RCC 7860 (cell line): ENCODE data around the gene JMJD8.

Source experiments
- DNase-seq: peaks from one replicate; pipeline ENCODE4 v3.0.0-alpha.2; 2015; ENCODE audit warnings: low spot score
- FAIRE-seq: peaks from 2 replicates; lab custom pipeline; 2012; peaks lifted over from hg19 to GRCh38; lab: Jason Lieb, UNC

The JMJD8 gene

GRCh38 chr16:722835-723633 lies 38.9 kb upstream of the JMJD8 start:
- no peak for FAIRE-seq
- DNase-seq: no peak

- DNase-seq: no peak
- no peak for FAIRE-seq
These were observed 37.8 kb upstream of the JMJD8 start for GRCh38 chr16:721765-722540.

- FAIRE-seq: no peak
- peak; percentile 57 for DNase-seq
These were observed 37.0 kb upstream of the JMJD8 start, which contains the start of gene ANTKMT for GRCh38 chr16:720990-721764. ANTKMT (plus strand) TSS chr16:721146; CDS start chr16:721275, 129 bp downstream.

- DNase-seq (peak; percentile 76), FAIRE-seq (peak; percentile 50)
These were observed 36.4 kb upstream of the JMJD8 start for GRCh38 chr16:720447-720989.

GRCh38 chr16:719815-720446 lies 35.8 kb upstream of the JMJD8 start:
- no peak for FAIRE-seq
- DNase-seq: peak; percentile 41

GRCh38 chr16:718922-719321 lies 34.8 kb upstream of the JMJD8 start:
- no peak for FAIRE-seq
- DNase-seq: no peak

- DNase-seq (no peak), FAIRE-seq (no peak)
These were observed 34.3 kb upstream of the JMJD8 start for GRCh38 chr16:718389-718788.

GRCh38 chr16:717450-718245 lies 33.5 kb upstream of the JMJD8 start:
- no peak for FAIRE-seq
- DNase-seq: no peak

- DNase-seq (no peak), FAIRE-seq (no peak)
These were observed 32.7 kb upstream of the JMJD8 start for GRCh38 chr16:716768-717325.

- DNase-seq (peak; percentile 69), FAIRE-seq (no peak)
These were observed 32.0 kb upstream of the JMJD8 start for GRCh38 chr16:716200-716568.

- FAIRE-seq (no peak), DNase-seq (no peak)
These were observed 31.5 kb upstream of the JMJD8 start for GRCh38 chr16:715477-716199.

- DNase-seq (peak; percentile 71), FAIRE-seq (no peak)
These were observed 30.7 kb upstream of the JMJD8 start, which contains the start of gene METRN for GRCh38 chr16:714558-715476. METRN (plus strand) TSS chr16:715118; CDS start chr16:715290, 172 bp downstream.

- FAIRE-seq (no peak), DNase-seq (peak; percentile 46)
These were observed 29.9 kb upstream of the JMJD8 start for GRCh38 chr16:714079-714478.

GRCh38 chr16:712740-713250 lies 28.7 kb upstream of the JMJD8 start:
- FAIRE-seq (peak; percentile 96), DNase-seq (peak; percentile 98)

GRCh38 chr16:711548-712320 lies 27.6 kb upstream of the JMJD8 start:
- DNase-seq (peak; percentile 48), FAIRE-seq (no peak)

- FAIRE-seq (no peak), DNase-seq (no peak)
These were observed 26.9 kb upstream of the JMJD8 start for GRCh38 chr16:711084-711483.
